Activated T-cell treated with anti-CD3 and anti-CD28 coated beads for 4 hours (primary cell): Measurements from ENCODE around the gene RUNX2.

Source experiments
- DNase-seq: peaks from one replicate; pipeline ENCODE4 v3.0.0-alpha.2; 2020

RUNX2 gene

DNA sequence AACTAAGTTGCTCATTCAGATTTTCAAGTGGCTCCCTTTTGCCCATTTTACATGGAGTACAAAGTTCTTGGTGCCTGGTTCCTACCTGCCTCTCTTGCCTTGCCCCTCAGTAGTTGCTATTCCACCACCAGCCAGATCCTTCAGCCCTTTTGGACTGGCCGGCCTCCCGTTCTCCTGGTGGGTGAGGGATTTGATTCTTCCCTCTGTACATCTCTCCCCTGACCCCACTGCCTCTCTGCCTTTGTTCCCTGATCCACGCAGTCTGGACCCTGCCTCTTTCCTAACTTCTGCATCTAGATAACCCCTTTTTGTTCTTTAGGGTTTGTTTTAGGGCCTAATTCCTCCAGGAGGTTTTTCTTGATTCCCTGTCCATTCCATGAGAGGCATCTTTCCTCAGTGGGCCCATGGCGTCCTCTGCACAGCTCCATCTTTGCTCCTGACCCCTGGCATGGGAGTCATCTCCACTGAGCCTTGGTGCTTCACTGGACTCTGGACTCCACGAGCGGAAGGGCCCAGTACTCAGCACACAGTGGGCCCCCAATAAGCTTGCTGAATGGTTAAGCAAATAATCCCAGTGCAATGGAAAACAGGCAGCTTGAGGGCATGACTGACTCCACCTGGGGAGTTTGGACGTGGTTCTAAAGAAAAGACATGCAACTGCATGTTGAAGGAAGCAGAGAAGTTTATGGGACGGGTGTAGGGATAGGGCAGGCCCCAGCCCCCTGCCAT is 358.9 kb downstream of the RUNX2 start:
- no peak for DNase-seq

DNA sequence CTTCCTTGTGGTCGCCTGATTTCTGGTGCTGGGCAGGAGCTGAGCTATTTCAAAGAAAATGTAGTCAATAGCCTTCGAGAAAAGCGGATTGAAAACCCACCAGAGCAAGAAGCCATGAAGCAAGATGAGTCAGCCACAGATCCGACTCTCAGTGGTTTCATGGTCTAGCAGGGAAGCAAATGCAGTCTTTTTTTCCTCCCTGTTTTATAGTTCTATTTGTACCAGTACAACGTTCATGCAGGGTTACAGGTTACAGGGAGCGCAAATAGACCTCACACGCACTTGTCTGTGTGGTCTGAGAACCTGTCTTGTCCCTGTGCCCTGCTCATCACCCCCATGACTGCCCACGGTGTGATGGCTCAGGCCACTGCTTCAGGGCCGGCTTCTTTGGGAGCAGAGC is 359.4 kb downstream of the RUNX2 start:
- no peak for DNase-seq

DNA sequence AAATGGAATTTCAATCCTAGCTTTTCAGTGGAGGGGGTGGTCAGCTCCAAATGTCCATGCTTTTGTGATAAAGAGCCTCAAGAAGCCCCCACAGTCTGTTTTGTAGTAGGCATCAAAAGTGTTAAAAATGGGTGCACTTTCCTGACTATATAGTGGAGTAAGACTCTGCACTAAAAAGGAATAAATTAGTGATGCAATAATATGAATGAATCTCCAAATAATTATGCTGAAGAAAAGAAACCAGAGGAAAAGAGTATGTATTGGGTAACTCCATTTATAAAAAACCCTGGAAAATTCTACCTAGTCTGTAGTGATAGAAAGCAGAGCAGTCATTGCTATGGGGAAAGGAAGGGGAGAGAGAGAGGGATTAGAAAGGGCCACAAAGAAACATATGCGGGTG is 360.1 kb downstream of the RUNX2 start:
- no peak for DNase-seq

DNA sequence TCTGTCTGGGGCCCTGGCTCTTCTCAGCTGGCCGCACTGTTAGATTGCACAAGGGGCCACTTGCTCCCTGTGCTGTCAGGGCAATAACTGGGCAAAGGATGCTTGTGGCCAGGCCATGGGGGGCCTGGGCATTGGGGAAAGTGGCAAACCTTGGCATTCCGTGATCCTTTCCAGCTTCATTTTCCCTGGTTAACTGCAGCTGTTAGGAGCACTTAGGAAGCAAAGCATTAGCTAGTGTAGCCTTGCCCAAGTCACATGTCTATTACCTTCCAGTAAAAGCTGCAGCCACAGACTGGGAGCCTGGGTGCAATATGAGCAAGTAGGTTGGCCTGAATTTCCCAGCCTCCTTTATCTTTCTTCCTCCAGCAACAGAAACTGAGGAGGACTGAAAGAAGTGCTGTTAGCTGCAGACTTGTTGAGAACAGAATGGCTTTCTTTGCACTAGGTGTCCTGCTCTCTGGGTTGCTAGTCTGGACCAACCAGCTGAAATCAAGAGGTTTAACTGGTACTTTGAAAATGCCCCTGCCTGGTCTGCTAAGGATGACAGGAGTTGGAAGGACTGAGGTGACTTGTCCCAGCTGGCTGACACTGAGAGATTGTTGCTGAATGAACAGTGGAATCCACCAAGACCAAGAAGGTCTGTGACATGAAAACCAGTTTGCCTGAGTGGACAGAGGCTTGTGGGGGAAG is 361.9 kb downstream of the RUNX2 start:
- no peak for DNase-seq

DNA sequence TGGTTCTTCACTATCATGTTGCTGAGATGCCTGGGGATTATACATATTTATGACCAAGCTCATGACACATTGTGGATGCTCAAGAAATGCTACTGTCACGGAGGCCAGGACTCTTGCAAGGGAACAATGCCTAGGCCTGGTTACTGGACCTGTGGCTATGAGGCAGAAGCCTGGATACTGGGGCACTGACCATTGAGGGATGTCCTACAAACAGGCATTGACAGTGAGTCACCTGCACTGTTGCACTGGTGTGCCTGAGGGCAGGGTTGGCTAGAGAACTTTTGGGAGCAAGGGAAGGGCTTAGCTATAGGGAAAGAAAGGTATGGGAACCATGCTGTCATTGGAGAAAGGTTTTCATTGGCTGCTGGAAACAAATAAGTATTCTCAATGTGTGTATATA is 362.7 kb downstream of the RUNX2 start:
- DNase-seq = no peak

DNA sequence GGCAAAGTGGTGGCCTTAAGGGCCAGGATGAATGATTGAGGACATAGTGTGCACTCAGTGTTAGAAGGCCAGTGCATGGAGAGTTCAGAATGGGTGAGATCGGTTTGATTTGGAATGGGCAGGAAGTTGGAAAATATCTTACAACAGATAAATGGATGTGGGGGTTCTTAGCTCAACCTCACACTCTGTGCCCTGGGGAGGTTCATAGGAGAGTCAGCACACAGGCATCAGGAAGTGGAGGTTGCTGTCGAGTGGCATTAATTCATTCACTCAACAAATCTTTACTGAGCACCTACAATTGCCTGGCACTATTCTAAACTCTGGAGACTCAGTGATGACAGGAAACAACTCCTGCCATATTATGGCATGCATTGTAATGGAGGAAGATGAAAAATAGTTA is 363.3 kb downstream of the RUNX2 start:
- DNase-seq = no peak

DNA sequence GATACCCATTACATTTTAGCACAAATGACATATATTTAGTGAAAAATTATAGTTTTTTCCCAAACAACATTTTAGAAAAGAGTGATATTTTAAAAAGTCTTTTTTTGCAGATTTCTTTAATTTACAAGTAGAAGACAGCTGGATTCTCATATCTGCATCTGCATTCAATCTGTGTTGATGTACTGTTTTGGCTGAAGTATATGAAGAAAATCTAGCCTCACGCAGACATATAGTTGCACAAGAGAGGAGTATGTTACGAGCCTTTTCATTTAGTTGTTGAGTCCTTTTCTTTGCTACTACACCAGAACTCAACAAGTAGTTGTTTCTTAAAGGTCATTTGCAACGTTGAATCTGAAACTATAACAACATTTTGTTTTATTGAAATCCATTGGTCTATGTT is 363.9 kb downstream of the RUNX2 start:
- DNase-seq = no peak

DNA sequence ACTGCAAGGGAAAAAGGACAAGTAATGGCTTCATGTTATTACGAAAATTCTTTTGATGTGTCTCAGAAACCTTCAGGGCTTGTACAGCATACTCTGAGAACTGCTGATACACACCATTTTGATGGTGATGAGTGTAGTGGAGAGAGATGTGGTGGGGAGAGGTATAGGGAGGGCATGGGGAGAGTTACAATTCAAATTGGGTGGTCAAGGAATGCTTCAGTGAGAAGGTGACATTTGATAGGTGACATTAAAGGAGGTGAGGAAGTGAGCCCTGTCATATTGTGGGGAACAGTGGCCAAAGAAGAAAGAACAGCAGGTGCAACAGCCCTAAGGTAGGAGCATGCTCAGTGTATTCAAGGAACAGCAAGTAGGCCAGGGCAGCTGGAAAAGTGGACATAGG is 368.6 kb downstream of the RUNX2 start:
- DNase-seq = no peak

DNA sequence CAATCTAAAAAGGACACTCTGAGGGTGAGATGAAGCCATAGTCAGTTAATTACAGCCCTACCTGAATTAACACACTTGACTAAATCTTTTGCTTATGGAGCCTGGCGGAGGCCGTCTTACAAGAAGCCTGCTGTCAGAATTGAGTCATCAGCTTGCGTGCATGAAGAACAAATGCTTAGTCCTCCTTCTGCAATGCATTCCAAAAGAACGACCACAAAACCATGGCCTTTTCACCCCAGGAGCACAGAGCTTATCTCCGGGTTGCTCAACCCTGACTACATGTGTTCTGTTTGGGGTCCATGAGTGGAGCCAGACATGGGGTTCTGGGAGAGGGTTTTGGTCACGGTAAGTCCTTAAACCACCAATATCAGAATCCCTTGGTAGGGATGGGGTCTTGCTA is 369.5 kb downstream of the RUNX2 start:
- DNase-seq = no peak

DNA sequence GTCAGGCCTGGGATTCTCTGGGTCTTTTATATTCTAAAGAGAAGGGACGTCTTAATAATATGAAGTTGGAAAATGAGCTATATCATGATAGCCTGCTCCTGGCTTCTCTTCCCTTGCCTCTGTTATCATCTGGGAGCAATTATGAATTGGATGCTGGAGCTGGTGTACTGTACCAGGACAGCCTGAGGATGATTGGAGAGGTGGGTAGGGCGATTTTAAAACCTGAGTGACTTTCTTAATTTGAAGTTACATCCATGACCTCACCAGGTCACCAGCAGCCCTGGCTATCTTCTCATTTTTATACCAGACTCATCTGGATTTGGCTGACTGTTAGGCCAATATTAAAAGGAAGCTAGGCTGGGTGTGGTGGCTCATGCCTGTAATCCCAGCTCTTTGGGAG is 369.9 kb downstream of the RUNX2 start:
- DNase-seq = no peak

DNA sequence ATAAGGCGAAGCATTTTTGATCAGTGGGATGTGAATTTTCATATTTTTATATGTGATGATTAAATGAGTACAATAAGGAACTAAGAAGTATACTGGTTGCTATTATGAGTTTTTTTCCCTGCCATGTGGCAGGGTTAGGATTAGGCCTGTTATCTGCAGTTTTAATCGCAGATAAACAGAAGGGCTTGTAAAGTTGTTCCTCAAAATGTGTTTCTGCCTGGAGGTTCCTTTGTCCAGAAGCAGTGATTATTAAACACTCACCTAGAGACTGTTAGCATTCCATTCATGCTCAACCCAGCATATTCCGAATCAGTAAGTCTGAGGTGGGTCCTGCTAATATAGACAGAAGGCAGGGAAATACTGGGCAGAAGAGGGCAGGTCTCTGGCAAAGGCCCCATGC is 371.5 kb downstream of the RUNX2 start:
- no peak for DNase-seq

DNA sequence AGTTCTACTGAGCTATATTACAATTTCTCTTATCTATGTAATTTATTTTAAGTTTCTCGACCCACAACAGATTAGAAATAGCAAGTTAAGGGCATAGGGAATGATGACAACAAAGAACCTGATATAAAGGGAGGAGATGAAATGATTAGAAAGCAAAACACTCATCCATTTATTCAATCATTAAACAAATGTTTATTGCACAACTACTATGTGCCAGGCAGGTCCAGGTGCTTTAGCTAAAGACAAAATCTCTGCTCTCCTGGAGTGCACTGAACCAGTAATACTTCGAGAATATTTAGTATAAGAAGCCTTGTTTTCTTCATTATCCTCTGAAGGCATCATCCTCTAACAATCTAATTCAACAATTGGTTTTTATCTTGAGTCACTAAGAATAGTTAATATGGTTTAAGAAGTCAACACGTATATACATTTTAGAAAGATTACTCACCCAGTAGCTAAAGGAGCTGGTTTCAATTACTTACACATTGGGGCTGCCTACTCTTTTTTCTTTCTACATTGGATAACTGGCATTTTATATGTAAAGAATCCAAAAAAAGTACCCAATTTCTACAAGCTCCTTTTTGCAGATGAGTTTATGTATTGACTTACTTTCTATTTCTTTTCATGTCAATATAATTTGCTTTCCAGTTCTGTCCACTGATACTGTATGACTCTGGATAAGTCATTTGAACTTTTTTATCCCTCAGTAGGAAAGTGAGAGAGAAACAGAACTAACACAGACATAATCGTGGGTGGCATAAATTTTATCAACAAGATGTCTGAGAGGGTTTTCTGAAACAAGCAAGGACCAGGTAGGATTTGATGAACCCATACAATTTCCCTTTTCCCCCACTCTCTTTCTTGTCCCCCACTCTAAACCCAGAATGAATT is 375.0 kb downstream of the RUNX2 start:
- no peak for DNase-seq

DNA sequence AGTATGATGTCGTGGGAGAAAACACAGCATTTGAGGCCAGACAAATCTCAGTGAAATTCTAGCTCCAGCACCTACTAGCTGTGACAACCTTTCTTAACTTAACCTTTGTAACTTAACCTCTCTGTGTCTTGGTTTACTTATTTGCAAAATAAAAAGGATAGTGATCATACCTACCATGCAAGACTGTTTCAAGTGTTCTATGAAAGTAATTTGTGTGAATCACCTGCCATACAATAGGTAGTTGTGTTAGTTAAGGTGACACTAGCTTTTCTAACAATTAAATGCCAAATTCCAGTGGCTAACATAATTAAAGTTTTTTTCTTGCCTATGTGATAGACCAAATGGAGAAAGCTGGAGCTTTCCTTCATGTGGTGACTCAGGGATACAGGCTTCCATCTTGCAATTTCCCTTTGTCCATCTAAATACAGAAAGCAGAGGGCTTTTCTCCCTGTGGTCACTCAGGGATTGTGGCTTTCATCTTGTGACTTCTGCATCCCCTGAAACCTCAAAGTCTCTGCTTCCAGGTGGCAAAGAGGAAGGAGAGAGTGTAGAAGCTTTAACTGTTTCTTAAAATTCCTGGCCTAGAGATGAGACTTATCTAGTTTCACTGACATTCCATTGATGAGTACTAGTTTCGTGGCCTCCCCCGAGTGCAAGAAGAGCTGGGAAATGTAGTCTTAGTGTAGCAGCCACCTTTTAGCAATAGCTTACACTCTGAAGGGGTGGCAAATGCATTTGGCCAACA is 376.1 kb downstream of the RUNX2 start:
- no peak for DNase-seq

DNA sequence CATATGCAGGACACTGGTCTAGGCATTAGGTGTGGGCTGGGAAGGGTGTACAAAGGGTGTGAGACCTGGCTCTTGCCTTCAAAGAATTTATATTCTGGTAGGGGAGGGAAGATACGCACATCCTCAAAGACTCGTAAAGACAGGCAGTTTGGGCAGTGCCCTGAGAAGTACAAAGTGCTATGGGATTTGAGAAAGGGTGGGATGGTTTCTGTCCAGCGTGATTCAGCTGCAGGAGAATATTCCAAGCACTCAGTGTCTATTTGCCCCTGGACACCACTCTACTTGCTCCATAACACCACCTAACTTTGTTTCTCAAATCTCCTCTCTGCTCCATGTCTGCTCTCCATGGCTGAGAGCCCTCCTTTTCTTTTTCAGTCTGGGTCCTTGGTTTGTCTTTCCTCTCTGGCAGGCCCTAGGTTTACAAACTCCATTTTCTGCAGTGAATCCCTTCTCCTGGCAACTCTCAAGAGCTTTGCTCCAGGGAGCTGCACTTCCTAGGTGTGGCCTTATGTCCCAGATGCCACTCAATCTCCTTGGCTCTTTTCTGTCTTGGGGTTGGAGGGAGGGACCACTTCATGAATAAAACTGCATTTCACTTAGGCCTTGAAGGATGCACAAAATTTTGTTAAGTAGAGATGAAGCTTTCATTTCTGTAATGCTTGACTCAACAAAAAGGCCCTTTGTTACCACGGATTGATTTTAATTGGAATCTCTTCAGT is 377.2 kb downstream of the RUNX2 start:
- DNase-seq = no peak

DNA sequence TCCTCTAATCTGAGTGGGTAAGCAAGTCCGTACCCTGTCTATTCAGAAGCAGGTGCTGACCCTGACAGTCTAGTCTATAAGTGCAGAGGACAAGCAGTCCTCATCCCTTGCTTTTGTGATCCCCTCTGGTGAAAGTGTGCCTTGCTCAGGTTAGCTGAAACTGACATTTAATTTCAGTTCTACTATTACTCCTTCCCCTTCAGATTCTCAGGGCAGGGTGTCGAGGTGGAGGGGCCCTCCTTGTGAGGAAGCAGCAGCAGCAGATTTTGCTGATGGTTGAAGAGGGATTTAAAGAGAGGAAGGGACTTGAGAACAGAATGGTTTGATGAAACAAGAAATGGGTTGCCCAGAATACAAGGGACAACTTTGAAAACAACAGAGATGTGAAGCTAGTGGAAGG is 378.2 kb downstream of the RUNX2 start:
- no peak for DNase-seq

DNA sequence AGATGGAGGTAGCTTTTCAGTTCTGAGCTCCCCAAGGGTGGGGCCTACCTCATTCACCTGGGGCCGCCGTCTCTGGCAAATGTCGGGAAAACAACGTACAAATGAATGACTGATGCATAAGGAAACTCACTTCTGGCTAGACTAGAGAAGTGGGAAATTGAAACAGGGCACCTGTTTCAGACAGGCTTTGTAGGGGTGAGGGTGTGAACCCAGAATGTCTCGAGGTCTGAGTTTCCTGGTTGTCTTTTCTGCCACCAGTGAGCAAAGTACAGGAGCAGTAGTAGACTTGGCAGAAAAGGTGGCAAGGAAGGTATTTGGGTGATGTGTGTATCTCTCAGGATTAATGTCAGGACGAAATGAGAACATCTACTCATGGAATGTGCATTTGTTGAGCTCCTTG is 379.0 kb downstream of the RUNX2 start:
- no peak for DNase-seq

DNA sequence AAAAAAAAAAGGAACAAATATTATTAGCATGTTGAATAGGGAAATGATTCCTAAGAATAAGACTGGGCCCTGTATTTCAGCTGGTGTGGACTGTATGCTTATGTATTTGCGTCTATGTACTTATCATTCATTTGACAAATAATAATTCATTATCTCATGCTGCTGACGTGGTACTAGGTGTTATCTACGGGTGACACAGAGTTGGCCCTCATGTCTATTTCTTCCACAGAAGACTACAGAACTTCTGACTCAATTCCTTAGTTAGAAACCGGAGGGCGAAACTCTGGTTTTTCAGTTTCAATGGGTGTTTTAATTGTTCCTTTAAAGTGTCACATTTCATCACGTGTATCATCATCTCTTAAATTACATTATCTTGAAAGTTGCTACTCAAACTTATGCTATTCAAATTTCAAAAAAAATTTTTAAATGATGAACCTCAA is 381.7 kb downstream of the RUNX2 start:
- DNase-seq = no peak

DNA sequence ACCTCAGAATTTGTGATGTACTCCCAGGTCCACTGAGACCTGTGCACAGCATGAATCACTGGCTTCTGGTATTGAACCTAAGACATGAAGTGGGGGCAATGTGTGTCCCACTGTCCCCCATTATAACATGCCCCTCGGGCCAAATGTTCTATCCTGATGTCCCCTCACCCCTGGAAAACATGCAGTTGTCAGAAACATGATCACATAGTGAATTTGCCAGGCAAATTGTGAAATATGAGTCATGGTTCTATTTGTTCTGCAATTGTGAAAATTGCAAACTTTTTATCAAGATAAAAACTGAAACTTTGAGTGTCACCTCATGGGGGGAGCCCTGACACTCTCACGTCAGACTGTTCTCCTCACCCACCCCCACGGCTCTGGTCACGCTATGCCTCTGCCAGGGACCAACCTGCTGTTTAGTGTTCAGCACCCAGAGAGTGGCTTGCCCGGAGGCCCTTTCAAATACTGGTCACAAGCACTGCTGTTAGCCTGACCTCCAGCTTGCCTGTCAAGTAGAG is 382.2 kb downstream of the RUNX2 start:
- peak; percentile 30 for DNase-seq

DNA sequence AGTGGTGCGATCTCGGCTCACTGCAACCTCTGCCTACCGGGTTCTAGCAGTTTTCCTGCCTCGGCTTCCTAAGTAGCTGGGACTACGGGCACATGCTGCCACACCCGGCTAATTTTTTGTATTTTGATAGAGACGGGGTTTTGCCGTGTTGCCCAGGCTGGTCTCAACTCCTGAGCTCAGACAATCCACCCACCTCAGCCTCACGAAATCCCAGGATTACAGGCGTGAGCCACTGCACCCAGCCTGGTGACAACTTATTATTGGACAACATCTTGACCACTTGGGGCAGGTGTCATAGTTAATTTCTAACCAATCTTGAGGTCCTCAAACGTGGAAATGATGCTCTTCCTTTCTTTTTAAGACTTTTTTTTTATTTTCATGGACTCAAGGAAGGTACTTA is 383.9 kb downstream of the RUNX2 start:
- DNase-seq = no peak

DNA sequence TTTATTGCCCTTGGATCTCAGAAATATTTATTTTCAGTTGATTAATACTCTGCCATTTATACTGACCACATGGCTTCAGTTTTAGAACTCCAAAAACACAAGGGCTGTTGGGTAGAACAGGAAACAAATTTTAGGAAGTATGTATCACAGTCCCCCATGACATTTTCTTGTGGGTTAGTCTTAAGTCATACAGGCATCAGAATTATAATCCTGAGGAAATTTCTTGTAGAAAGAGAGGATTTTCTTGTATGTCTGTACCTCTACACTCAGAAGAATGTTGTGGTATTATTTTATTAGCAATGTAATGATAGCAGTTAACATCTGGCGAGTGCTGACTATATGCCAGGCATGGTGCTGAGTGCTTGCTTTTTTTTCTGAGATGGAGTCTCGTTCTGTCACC is 384.7 kb downstream of the RUNX2 start:
- DNase-seq = no peak
